HCT116 (cell line): ENCODE data around the gene NDUFS7. TPM values are rescaled to one million over a fixed set of nuclear protein-coding genes. Genes with fewer than 3 reads are reported as not detected.

Source experiments
- ATAC-seq: fragments of 200-7000 bp; cut with Tn5 transposase; 2 replicates; pipeline ENCODE4 v1.9.1; 2020; ENCODE audit warnings: mild to moderate bottlenecking, moderate library complexity
- BruUV-seq: library from RNA; stranded (reverse); fragments of 400-500 nt; replicated peaks from 2 replicates; lab custom pipeline; 2021; lab: Mats Ljungman, UMichigan
- CTCF ChIA-PET: fragments of 300-600 bp; sonication (Branson Sonifier 250); formaldehyde crosslinking; loops from one replicate; lab custom pipeline; 2021; ENCODE audit warnings: antibody characterized with exemption; lab: Charles Lee
- POLR2A ChIA-PET: fragments of 300-600, 350-600 bp; sonication (Branson Sonifier 250); formaldehyde crosslinking; loops from one replicate; lab custom pipeline; 2021; ENCODE audit warnings: antibody characterized with exemption; lab: Charles Lee
- RAD21 ChIA-PET, 2 experiments: fragments of 300-600 bp; sonication (Branson Sonifier 250); formaldehyde crosslinking; loops; one replicate each; lab custom pipeline; 2023; ENCODE audit warnings: low total read pairs in 2 of 2; ENCODE audit not compliant: uncharacterized antibody in 2 of 2, unreplicated experiment in 2 of 2, low non-redundant PET in 1 of 2; lab: Charles Lee
- DNase-seq: peaks from one replicate; pipeline ENCODE4 v3.0.0-alpha.2; 2010; ENCODE audit warnings: low read depth, low spot score
- H2AFZ ChIP-seq: fragments of 200-600 bp; shearing (Covaris generic), sonication (generic); 2 replicates; pipeline ENCODE4 v1.6.1; 2017; ENCODE audit warnings: low read depth, mixed run types, mixed read lengths, antibody characterized with exemption, low read length; ENCODE audit not compliant: poor library complexity, severe bottlenecking
- H3K27ac ChIP-seq: 2 replicates; pipeline ENCODE4 v1.5.1; 2012; ENCODE audit warnings: low read depth, low read length
- H3K27me3 ChIP-seq: fragments of 200-600 bp; sonication (generic); 2 replicates; pipeline ENCODE4 v1.6.1; 2016; ENCODE audit warnings: mixed run types, low read length, mixed read lengths; ENCODE audit not compliant: insufficient read depth
- H3K36me3 ChIP-seq, 2 experiments: fragments of 200-500 bp in 1 of 2; fragments of 200-600 bp in 1 of 2; sonication (Bioruptor generic) in 1 of 2; sonication (generic) in 1 of 2; 2 replicates each; pipeline versions ENCODE4 v1.5.1 to v1.6.1; 2014 to 2016; ENCODE audit warnings: low read length in 2 of 2, inconsistent platforms in 1 of 2, mixed read lengths in 1 of 2, mixed run types in 1 of 2; ENCODE audit not compliant: insufficient read depth in 2 of 2, control insufficient read depth in 1 of 2
- H3K4me1 ChIP-seq, 2 experiments: fragments of 200-600 bp in 1 of 2; sonication (generic) in 1 of 2; 2 replicates each; pipeline versions ENCODE4 v1.5.1 to v1.6.1; 2012 to 2017; ENCODE audit warnings: low read length in 2 of 2, inconsistent platforms in 1 of 2, mild to moderate bottlenecking in 1 of 2, mixed read lengths in 1 of 2, mixed run types in 1 of 2, moderate library complexity in 1 of 2; ENCODE audit not compliant: insufficient read depth in 2 of 2, control insufficient read depth in 1 of 2
- H3K4me2 ChIP-seq: fragments of 200-600 bp; sonication (generic); 2 replicates; pipeline ENCODE4 v1.6.1; 2017; ENCODE audit warnings: mixed run types, low read length, mixed read lengths
- H3K4me3 ChIP-seq, 2 experiments: fragments of 200-600 bp in 1 of 2; sonication (generic) in 1 of 2; replicated peaks in 1 of 2; 2 replicates each; pipeline ENCODE4 v1.5.1; 2011 to 2016; ENCODE audit warnings: low read length in 2 of 2, control low read depth in 1 of 2, low read depth in 1 of 2, mild to moderate bottlenecking in 1 of 2, mixed read lengths in 1 of 2, mixed run types in 1 of 2
- H3K79me2 ChIP-seq: fragments of 200-600 bp; sonication (generic); 2 replicates; pipeline ENCODE4 v1.6.1; 2017; ENCODE audit warnings: mild to moderate bottlenecking, mixed run types, low read length, moderate library complexity, mixed read lengths; ENCODE audit not compliant: insufficient read depth
- H3K9ac ChIP-seq: fragments of 200-600 bp; sonication (generic); 2 replicates; pipeline ENCODE4 v1.6.1; 2016; ENCODE audit warnings: low read length, mixed read lengths
- H3K9me2 ChIP-seq: fragments of 200-600 bp; sonication (generic), shearing (Covaris generic); 2 replicates; pipeline ENCODE4 v1.6.1; 2017; ENCODE audit warnings: mixed run types, mild to moderate bottlenecking, moderate library complexity; ENCODE audit not compliant: insufficient read depth
- H3K9me3 ChIP-seq, 2 experiments: fragments of 200-500 bp in 1 of 2; fragments of 200-600 bp in 1 of 2; sonication (Bioruptor generic) in 1 of 2; sonication (generic) in 1 of 2; 2 replicates each; pipeline ENCODE4 v1.6.1; 2014 to 2017; ENCODE audit warnings: low read length in 2 of 2, mixed read lengths in 2 of 2, inconsistent platforms in 1 of 2, low read depth in 1 of 2, mild to moderate bottlenecking in 1 of 2, mixed run types in 1 of 2, moderate library complexity in 1 of 2; ENCODE audit not compliant: control insufficient read depth in 1 of 2, insufficient read depth in 1 of 2
- H4K20me1 ChIP-seq: fragments of 200-600 bp; sonication (generic), shearing (Covaris generic); 2 replicates; pipeline ENCODE4 v1.6.1; 2017; ENCODE audit warnings: mixed run types, mild to moderate bottlenecking, moderate library complexity; ENCODE audit not compliant: insufficient read depth
- CBX3 ChIP-seq: IDR thresholded peaks from 2 replicates; pipeline ENCODE4 v1.6.1; 2012; ENCODE audit warnings: low read depth
- CEBPB ChIP-seq: IDR thresholded peaks from 2 replicates; pipeline ENCODE4 v1.6.1; 2012; ENCODE audit warnings: low read depth
- CTCF ChIP-seq, 3 experiments: fragments of 200-600 bp in 1 of 3; sonication (generic) in 1 of 3; IDR thresholded peaks in 2 of 3; conservative IDR thresholded peaks in 1 of 3; 2 replicates each; pipeline ENCODE4 v1.5.1; 2012 to 2017; ENCODE audit warnings: low read depth in 2 of 3, low read length in 2 of 3, antibody characterized with exemption in 1 of 3, borderline replicate concordance in 1 of 3, control low read depth in 1 of 3, mild to moderate bottlenecking in 1 of 3, mixed read lengths in 1 of 3, mixed run types in 1 of 3, moderate library complexity in 1 of 3; ENCODE audit not compliant: insufficient read depth in 1 of 3
- ELF1 ChIP-seq: IDR thresholded peaks from 2 replicates; pipeline ENCODE4 v1.6.1; 2012; ENCODE audit warnings: low read depth, borderline replicate concordance
- EZH2phosphoT487 ChIP-seq: fragments of 200-600 bp; IDR thresholded peaks from 2 replicates; pipeline ENCODE4 v1.6.1; 2018; ENCODE audit warnings: antibody characterized with exemption, borderline replicate concordance
- FOSL1 ChIP-seq: IDR thresholded peaks from 2 replicates; pipeline ENCODE4 v1.6.1; 2012; ENCODE audit warnings: low read depth
- JUND ChIP-seq: IDR thresholded peaks from 2 replicates; pipeline ENCODE4 v1.6.1; 2012
- POLR2A ChIP-seq: IDR thresholded peaks from 2 replicates; pipeline ENCODE4 v1.7.0; 2011; ENCODE audit warnings: borderline replicate concordance; ENCODE audit not compliant: insufficient read depth, insufficient read length; ENCODE audit errors: extremely low read depth
- POLR2AphosphoS5 ChIP-seq: IDR thresholded peaks from 2 replicates; pipeline ENCODE4 v1.6.1; 2011; ENCODE audit warnings: mild to moderate bottlenecking, low read depth, low read length, moderate library complexity
- SIN3A ChIP-seq: IDR thresholded peaks from 2 replicates; pipeline ENCODE4 v1.6.1; 2012; ENCODE audit warnings: low read depth
- SRF ChIP-seq: IDR thresholded peaks from 2 replicates; pipeline ENCODE4 v1.6.1; 2012; ENCODE audit warnings: low read depth
- TCF7L2 ChIP-seq: IDR thresholded peaks from 2 replicates; pipeline ENCODE4 v1.7.0; 2011; ENCODE audit warnings: borderline replicate concordance, inconsistent platforms; ENCODE audit not compliant: insufficient read depth, insufficient read length; ENCODE audit errors: extremely low read depth
- YY1 ChIP-seq: IDR thresholded peaks from 2 replicates; pipeline ENCODE4 v1.6.1; 2011; ENCODE audit warnings: low read length, low read depth, moderate library complexity, mild to moderate bottlenecking; ENCODE audit not compliant: insufficient replicate concordance; ENCODE audit errors: extremely low read depth
- ZFX ChIP-seq: fragments of 450-650 bp; IDR thresholded peaks from 2 replicates; pipeline ENCODE4 v1.6.1; 2017
- intact Hi-C: fragments of 100-400 bp; cut with micrococcal nuclease; formaldehyde crosslinking; loops from 2 replicates; pipeline ENCODE4 v1.10.0; 2022
- total RNA-seq: library from RNA; stranded (reverse); gene quantifications from one replicate; pipeline ENCODE4 v1.2.1, GENCODE V29; 2021; ENCODE audit not compliant: unreplicated experiment

The NDUFS7 gene
- total RNA-seq, 1 experiment from 2014 or later: 114 TPM

DNA sequence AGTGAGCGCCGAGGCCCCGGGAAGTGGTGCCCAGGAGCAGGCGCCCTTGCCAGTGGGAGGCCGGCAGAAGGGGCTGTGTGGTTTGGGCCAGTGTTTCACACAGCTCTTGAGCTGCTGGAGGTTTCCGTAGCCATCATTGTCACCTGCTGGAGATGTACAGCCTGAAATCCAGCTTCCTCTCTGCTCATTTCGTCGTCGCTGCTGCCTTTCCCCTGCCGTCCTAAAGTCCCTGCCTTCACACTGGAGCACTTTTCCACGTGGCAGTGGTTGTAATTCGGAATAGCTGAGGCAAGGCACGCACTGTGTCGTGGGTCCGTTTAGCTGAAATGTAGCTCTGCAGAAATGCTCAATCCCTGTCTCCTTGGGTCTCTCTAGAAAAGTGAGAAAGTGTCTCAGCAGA lies 36.9 kb downstream of the NDUFS7 start:
- no peak for ATAC-seq
- Histone ChIP-seq H4K20me1 (peaks cover 8% of the 10 kb centered on the region; the same call in 1 of the 2 replicates), H3K4me2 (no peak overlapping the region), H3K27ac (no peak overlapping the region; the same call in 1 of the 2 replicates), H3K4me3 (no peak overlapping the region), H3K9ac (no peak overlapping the region), H3K9me2 (no peaks in the 10 kb centered on the region), H3K27me3 (no peaks in the 10 kb centered on the region), H2AFZ (no peak overlapping the region), H3K79me2 (peaks cover 95% of the 10 kb centered on the region), H3K9me3 (no peaks in the 10 kb centered on the region), H3K4me1 (peaks cover 6 to 8% of the 10 kb centered on the region in 2 experiments; a peak in 3 of 4 replicates), H3K36me3 (peaks cover 45 to 82% of the 10 kb centered on the region in 2 experiments)
- no peak for TF ChIP-seq TCF7L2
- RAD21 ChIA-PET: no interaction called here
- no TSS peak for BruUV-seq
- intact Hi-C loops: no loop called here
- DNase-seq: no peak
- CTCF ChIA-PET: no interaction called here
- POLR2A ChIA-PET: no interaction called here

DNA sequence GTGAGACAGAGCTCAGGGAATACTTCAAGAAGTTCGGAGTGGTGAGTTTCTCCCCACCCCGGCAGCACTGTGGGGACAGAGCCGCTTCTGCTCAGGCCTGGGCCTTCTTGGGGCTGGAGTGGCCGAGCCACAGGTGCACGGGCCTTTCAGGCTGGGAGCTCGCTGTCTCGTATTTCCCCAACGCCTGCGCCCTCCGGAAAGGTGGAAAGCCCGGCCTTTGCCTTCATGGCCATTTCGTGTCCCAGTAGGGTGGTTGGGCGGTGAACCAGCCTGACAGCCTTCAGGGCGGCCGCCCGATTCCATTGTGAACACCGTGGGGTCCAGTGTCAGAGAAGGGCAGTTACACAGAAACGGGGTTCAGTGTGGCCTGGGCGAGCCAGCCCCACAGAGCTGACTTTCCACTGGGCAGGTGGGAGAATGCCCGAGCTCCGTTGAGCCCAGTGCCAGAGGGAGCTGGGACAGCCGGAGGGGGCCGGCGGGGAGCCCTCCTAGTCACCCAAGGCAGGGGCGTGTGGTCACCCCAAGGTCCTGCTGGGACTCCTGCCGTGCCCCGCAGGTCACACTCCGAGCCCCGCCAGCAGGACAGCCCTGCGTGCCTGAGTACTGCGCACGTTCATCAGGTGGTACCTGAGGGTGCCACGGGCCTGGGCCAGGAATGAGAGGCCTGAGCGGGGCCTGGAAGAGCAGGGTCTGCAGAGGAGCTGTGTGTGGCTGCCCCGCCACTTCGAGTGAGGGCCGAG lies 37.7 kb downstream of the NDUFS7 start:
- Histone ChIP-seq H3K4me1 (peaks cover 0 to under 1% of the 10 kb centered on the region in 2 experiments; a peak in 1 of 4 replicates), H3K9ac (no peak overlapping the region), H3K4me2 (no peak overlapping the region), H3K79me2 (peaks cover 95% of the 10 kb centered on the region), H3K36me3 (peaks cover 48 to 82% of the 10 kb centered on the region in 2 experiments), H3K27me3 (no peaks in the 10 kb centered on the region), H2AFZ (no peak overlapping the region), H3K9me3 (no peaks in the 10 kb centered on the region), H3K4me3 (no peak overlapping the region), H3K27ac (no peak overlapping the region), H4K20me1 (no peaks in the 10 kb centered on the region; the same call in 1 of the 2 replicates), H3K9me2 (no peaks in the 10 kb centered on the region)
- no peak for ATAC-seq
- ChIA-PET CTCF (no interaction called here), RAD21 (no interaction called here), POLR2A (no interaction called here)
- TF ChIP-seq SRF (no peak), SIN3A (no peak), ELF1 (no peak), CTCF (IDR thresholded peaks at IDR 0.05 in 2 of 3, conservative IDR thresholded peaks at IDR 0.05 in 1 of 3; ENCODE audit: borderline replicate concordance in 1 of 3, insufficient read depth in 1 of 3, low read depth in 2 of 3, low read length in 2 of 3) (no peak), EZH2phosphoT487 (no peak), ZFX (no peak), POLR2A (no peak), POLR2AphosphoS5 (no peak), TCF7L2 (no peak), YY1 (no peak), CBX3 (no peak), JUND (no peak), FOSL1 (no peak), CEBPB (no peak)
- intact Hi-C loops: no loop called here
- no TSS peak for BruUV-seq
- no peak for DNase-seq
